Measurements from ENCODE around the gene TGM5. TPM values are rescaled to one million over a fixed set of nuclear protein-coding genes. Genes with fewer than 3 reads are reported as not detected.

Gene TGM5
- total RNA-seq, 4 donors from 2014 or later: 0.28 to 5.0 (median 0.94) TPM; not detected in 1

DNA sequence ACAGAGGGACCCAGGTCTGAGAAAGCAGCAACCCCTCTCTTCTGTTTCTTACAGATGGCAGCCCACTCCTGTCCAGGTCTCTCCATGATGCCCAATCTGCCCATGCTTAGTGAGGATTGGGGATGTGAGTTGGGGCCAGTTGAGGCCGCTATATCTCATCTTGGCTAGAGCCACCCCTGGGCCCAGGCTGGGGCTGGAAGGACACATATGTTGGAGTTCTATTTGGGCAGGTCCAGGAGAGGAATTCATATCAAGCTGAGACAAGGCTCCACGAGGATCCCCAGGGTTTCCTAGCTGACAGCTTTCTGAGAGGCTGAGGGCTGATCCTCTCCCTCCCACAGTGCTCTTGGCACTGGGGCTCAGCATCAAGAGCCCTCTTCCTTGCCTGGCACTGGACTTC, 11.4 kb downstream of the TGM5 start:
- DNase-seq (ENCODE audit: low spot score) (no peak), ATAC-seq (ENCODE audit: low FRiP score) (no peak)
- TF ChIP-seq, protein P1, sequence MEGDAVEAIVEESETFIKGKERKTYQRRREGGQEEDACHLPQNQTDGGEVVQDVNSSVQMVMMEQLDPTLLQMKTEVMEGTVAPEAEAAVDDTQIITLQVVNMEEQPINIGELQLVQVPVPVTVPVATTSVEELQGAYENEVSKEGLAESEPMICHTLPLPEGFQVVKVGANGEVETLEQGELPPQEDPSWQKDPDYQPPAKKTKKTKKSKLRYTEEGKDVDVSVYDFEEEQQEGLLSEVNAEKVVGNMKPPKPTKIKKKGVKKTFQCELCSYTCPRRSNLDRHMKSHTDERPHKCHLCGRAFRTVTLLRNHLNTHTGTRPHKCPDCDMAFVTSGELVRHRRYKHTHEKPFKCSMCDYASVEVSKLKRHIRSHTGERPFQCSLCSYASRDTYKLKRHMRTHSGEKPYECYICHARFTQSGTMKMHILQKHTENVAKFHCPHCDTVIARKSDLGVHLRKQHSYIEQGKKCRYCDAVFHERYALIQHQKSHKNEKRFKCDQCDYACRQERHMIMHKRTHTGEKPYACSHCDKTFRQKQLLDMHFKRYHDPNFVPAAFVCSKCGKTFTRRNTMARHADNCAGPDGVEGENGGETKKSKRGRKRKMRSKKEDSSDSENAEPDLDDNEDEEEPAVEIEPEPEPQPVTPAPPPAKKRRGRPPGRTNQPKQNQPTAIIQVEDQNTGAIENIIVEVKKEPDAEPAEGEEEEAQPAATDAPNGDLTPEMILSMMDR (IDR thresholded peaks at IDR 0.05): no peak

DNA sequence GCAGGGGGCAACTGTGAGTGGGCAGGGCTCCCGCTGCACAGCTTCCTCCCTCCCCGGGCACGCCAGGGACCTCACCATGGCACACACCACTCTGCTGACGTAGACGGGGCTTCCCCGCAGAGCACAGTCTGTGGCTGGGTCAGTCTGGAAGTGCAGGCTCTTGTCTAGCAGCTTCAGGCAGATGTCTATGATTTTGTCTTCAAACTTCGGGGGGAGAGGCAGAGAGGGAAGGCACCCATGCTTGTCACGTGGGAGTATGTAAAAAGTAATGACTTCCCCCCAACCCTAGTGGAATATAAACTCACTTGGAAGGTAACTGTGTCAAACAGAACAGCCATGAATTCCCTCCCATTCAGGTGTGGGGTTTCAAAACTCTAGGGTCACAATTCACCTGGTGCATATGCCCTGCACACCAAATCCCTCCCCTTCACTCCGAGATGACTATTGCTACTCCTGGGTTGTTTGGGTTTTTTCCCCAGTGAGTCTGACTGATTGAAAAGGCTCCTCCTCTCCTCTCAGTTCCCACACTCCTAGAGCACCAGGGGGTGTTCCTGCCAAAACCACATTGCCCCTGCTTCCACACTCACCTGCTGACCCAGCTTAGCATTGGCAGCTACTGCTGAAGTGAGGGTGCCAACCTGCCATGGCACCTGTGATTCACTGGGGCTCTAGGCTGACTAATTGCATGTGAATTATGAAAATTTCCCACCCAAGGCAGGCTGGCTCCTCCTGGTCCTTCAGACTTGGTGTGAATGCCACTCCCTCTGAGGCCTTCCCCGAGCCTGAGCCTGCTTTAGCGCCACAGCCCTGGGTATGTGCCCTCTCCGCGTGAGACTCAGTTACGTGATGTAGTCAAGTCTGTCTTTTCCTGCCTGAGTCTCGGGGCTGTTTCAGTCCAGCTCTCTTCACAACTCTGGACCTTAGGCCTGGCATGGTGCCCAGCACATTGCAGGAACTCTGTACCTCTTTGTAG, 13.0 kb downstream of the TGM5 start:
- ATAC-seq (ENCODE audit: low FRiP score) (peak; percentile 84), DNase-seq (ENCODE audit: low spot score) (no peak)
- TF ChIP-seq, protein P1 (IDR thresholded peaks at IDR 0.05): no peak

DNA sequence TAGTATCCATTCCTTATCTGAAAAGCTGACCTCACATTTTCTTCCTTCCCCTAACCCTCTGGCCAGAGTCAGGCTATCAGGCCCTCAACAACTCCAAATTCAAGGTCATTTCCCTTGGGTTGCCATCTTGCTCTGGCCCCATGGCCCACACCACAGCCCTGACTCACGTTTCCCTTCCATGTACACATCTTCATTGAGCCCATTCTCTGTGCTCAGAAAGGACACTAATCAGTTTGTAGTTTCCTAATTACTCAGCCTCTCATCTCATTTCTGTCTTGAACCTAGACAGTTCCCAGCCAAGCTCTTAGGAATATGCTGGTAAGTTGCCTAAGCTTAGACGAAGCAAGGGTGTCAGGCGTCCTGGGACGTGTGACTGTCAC, 14.9 kb downstream of the TGM5 start:
- ATAC-seq (ENCODE audit: low FRiP score) (no peak), DNase-seq (ENCODE audit: low spot score) (no peak)
- TF ChIP-seq, protein P1 (IDR thresholded peaks at IDR 0.05): no peak

DNA sequence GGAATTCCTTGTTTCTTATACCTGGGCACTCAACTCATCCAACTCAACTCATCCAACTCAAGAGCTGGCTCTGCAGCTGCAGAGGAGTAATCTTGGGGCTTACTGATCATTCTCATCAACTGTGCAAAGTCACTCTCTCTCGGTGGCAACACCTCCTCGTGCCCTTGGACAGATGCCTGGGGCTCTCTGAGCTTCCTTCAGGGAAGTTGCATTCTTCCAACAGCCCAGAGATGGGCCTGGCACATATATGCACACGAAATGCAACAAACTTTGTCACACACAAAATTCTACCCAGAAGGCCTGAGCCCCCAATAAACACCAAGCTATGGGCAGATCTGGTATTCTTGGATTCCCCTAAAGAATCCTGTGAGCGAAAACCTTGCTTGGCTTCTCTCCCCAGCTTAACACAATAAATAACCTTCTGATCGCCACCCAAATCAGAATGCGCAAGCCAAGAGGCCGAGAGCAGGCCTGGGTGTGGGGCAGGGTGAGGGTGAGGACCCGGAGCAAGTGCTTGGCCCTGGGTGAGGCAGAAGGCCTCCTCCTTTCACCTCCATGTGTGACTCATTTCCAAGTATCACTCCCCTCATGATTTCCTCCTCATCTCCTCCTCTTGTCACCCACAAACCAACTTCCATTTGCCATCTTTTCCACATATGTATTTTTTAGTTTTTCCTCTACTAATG, 15.4 kb downstream of the TGM5 start:
- DNase-seq (ENCODE audit: low spot score) (no peak), ATAC-seq (ENCODE audit: low FRiP score) (no peak)
- TF ChIP-seq, protein P1 (IDR thresholded peaks at IDR 0.05): no peak

DNA sequence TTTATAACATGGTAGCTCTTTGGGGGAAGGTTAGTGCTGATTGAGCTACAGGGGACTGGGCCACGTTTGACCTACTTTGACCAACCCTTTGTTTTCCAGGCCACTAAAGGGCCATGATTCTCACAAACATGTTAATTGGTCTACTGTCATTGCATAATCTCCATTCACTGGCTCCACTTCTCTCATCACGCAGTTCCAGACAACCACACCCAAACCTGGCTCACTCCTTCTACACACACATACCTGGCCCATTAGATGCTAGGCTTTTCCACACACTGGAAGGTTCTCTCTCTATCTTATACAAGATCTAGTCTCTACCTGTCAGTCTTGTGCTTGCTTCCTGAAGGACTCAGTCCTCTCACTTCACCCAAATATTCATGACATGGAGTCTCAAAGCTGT, 15.9 kb downstream of the TGM5 start:
- ATAC-seq (ENCODE audit: low FRiP score) (no peak), DNase-seq (ENCODE audit: low spot score) (no peak)
- TF ChIP-seq, protein P1 (IDR thresholded peaks at IDR 0.05): no peak

DNA sequence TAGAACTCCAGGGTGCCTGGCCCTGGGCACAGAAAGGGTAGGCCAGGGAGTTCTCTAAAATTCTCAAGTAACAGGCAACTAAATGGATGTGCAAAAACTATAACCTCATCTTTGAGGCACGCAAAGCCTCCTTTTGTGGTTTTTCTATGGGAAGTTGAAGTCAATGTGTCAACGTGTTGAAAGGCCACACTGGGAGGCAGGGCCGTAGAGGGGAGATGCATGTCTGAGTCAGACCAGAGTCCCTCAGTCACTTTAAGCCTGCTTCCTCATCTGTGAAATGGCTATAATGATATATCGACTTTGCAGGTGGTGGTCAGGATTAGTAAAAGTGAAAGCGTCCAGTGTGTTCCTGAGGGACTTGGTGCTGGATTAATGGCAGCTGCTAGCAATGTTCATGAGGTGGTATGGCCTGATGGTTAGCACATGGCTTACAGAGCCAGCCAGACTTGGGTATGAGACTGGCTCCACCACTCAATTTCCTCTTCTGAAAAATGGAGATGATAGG, 17.0 kb downstream of the TGM5 start:
- TF ChIP-seq, protein P1 (IDR thresholded peaks at IDR 0.05): no peak
- ATAC-seq (ENCODE audit: low FRiP score) (no peak), DNase-seq (ENCODE audit: low spot score) (no peak)
